Kidney (tissue), 14 donors: ENCODE data around the gene IQSEC1. TPM values are rescaled to one million over a fixed set of nuclear protein-coding genes. Genes with fewer than 3 reads are reported as not detected.
A peak's percentile ranks its signal among the peaks of the same experiment; 100 is the strongest.

Experiments used
- DNase-seq, 5 donors: peaks; one replicate each; pipeline ENCODE4 v3.0.0-alpha.2; 2013 to 2020
- FAIRE-seq: peaks from 2 replicates; lab custom pipeline; 2012; peaks lifted over from hg19 to GRCh38; lab: Jason Lieb, UNC
- H3K27ac ChIP-seq, 2 donors: one replicate each; pipeline ENCODE4 v1.7.0; 2013; ENCODE audit warnings: low read depth in 2 of 2, low read length in 2 of 2, inconsistent platforms in 1 of 2
- H3K27me3 ChIP-seq: one replicate; pipeline ENCODE4 v1.7.1; 2013; ENCODE audit warnings: low read length, inconsistent platforms; ENCODE audit not compliant: control insufficient read depth, insufficient read depth
- H3K36me3 ChIP-seq, 3 donors: one replicate each; pipeline versions ENCODE4 v1.7.0 to v1.7.1; 2013; ENCODE audit warnings: low read length in 3 of 3, control low read depth in 1 of 3, inconsistent platforms in 1 of 3; ENCODE audit not compliant: insufficient read depth in 3 of 3, control insufficient read depth in 2 of 3
- H3K4me1 ChIP-seq, 3 donors: one replicate each; pipeline versions ENCODE4 v1.7.0 to v1.7.1; 2013; ENCODE audit warnings: low read length in 3 of 3, inconsistent platforms in 1 of 3, low read depth in 1 of 3; ENCODE audit not compliant: control insufficient read depth in 2 of 3, insufficient read depth in 2 of 3
- H3K4me3 ChIP-seq, 3 donors: one replicate each; pipeline versions ENCODE4 v1.7.0 to v1.8.1; 2013; ENCODE audit warnings: low read length in 3 of 3, control low read depth in 1 of 3, inconsistent platforms in 1 of 3
- H3K9ac ChIP-seq, 3 donors: one replicate each; pipeline versions ENCODE4 v1.7.0 to v1.7.1; 2013; ENCODE audit warnings: low read length in 3 of 3, control low read depth in 1 of 3, inconsistent platforms in 1 of 3
- H3K9me3 ChIP-seq, 3 donors: one replicate each; pipeline versions ENCODE4 v1.7.0 to v1.7.1; 2013; ENCODE audit warnings: low read length in 3 of 3, control low read depth in 1 of 3, inconsistent platforms in 1 of 3; ENCODE audit not compliant: control insufficient read depth in 2 of 3, insufficient read depth in 1 of 3
- CTCF ChIP-seq: IDR thresholded peaks from 3 replicates; pipeline ENCODE4 v1.5.1; 2012; ENCODE audit warnings: mild to moderate bottlenecking, moderate library complexity, borderline replicate concordance; ENCODE audit not compliant: insufficient read depth; ENCODE audit errors: extremely low read depth
- intact Hi-C: fragments of 100-400 bp; cut with DNase I; formaldehyde crosslinking; loops from one replicate; pipeline ENCODE4 v1.11.1; 2022
- polyA plus RNA-seq: library from polyadenylated mRNA; stranded (reverse); fragments of 350-450 nt; fragmentation: Illumina TruSeq; extraction: RNeasy Lipid Tissue Mini Kit (QIAGEN cat#74804); gene quantifications from one replicate; pipeline ENCODE4 v1.2.3, GENCODE V29; 2014; ENCODE audit warnings: low read depth, low replicate concordance; ENCODE audit not compliant: insufficient read depth
- total RNA-seq: library from RNA; stranded (reverse); fragmentation: NEBNext Ultra II Directional; extraction: Animal tissue kit (Norgen Biotek cat#: 25700); gene quantifications from one replicate; pipeline ENCODE4 v1.2.1, GENCODE V29; 2021
- donor health status: control.
- donor health status: control.
- donor health status: control.
- donor health status: control.
- donor health status: control.
- donor health status: DM: yes; HTN: yes; CAD: no.
- donor health status: Normal renal cell carcinoma (clear cell type).

IQSEC1 gene
- total and polyA plus RNA-seq, 2 donors from 2014 or later: 15.1 to 45.7 TPM

GRCh38 chr3:13113346-13114330 is 40.4 kb upstream of the IQSEC1 start:
- peak in 2 of 5 donors; percentile 32 to 65 for DNase-seq
- intact Hi-C loops: no loop called here
- no peak overlapping the region for H3K4me3 ChIP-seq

GRCh38 chr3:13112521-13113345 is 39.5 kb upstream of the IQSEC1 start:
- Histone ChIP-seq H3K4me1 (peaks cover 0 to 15% (median 6%) of the 10 kb centered on the region in 3 donors), H3K27me3 (no peaks in the 10 kb centered on the region), H3K9ac (no peak overlapping the region), H3K4me3 (no peak overlapping the region), H3K27ac (peak overlapping the region in 1 of 2 donors; percentile 57), H3K9me3 (no peaks in the 10 kb centered on the region), H3K36me3 (no peaks in the 10 kb centered on the region)
- FAIRE-seq: no peak
- intact Hi-C loops: no loop called here
- no peak for TF ChIP-seq CTCF
- peak in 2 of 5 donors; percentile 34 to 66 for DNase-seq

More at GRCh38 chr3:13113346-13114330, 40.4 kb upstream of the IQSEC1 start:
- no peaks in the 10 kb centered on the region for H3K27me3 ChIP-seq
- H3K27ac ChIP-seq: no peak overlapping the region
- peaks cover 0 to 15% (median 6%) of the 10 kb centered on the region in 3 donors for H3K4me1 ChIP-seq
- H3K36me3 ChIP-seq: no peaks in the 10 kb centered on the region
- H3K9ac ChIP-seq: no peak overlapping the region
- no peak for FAIRE-seq
- no peak for TF ChIP-seq CTCF
- no peaks in the 10 kb centered on the region for H3K9me3 ChIP-seq

- Histone ChIP-seq H3K9ac (no peak overlapping the region), H3K9me3 (no peaks in the 10 kb centered on the region), H3K36me3 (no peaks in the 10 kb centered on the region), H3K27me3 (no peaks in the 10 kb centered on the region), H3K4me1 (peaks cover 0 to 15% (median 6%) of the 10 kb centered on the region in 3 donors), H3K27ac (peak overlapping the region in 1 of 2 donors; percentile 57), H3K4me3 (no peak overlapping the region)
- intact Hi-C loops: no loop called here
- FAIRE-seq (no peak), DNase-seq (peak in 3 of 5 donors; percentile 42 to 66 (median 46))
- no peak for TF ChIP-seq CTCF
Observed at GRCh38 chr3:13111873-13112520, 38.8 kb upstream of the IQSEC1 start.
